K562 treated with DMSO at 1 percent for 48 hours (cell line): Measurements from ENCODE around the gene KIRREL2. TPM values are rescaled to one million over a fixed set of nuclear protein-coding genes. Genes with fewer than 3 reads are reported as not detected.

ENCODE experiments used
- total RNA-seq: library from RNA; unstranded; fragments of 300-600 nt; gene quantifications from 2 replicates; pipeline ENCODE4 v1.2.3, GENCODE V29; 2022; ENCODE audit warnings: low replicate concordance; ENCODE audit errors: extremely low read depth

Gene KIRREL2
- total RNA-seq, result not detected in 2 replicates

DNA sequence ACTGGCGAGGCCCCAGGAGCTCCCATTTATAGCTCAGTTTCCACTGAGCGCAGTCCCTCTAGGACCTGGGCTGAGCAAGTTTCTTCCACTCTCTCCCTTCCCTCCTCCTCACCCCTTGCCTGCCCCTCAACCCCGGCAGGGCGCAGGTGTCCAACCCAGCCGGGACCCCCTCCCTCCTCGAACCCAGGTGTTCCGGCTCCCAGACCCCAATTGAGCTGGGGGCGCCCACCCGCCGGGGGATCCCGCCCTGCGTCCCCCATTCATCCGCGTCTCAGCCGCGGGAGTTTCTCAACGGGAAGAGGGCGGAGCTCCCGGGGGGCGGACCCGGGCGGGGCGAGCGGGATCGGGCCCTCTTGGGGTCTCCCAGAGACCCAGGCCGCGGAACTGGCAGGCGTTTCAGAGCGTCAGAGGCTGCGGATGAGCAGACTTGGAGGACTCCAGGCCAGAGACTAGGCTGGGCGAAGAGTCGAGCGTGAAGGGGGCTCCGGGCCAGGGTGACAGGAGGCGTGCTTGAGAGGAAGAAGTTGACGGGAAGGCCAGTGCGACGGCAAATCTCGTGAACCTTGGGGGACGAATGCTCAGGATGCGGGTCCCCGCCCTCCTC lies at the start of gene KIRREL2:
Gene KIRREL2 (plus strand): TSS at position 366 of the 604 bp plus-strand sequence. CDS start 209 bp downstream, at position 575.

DNA sequence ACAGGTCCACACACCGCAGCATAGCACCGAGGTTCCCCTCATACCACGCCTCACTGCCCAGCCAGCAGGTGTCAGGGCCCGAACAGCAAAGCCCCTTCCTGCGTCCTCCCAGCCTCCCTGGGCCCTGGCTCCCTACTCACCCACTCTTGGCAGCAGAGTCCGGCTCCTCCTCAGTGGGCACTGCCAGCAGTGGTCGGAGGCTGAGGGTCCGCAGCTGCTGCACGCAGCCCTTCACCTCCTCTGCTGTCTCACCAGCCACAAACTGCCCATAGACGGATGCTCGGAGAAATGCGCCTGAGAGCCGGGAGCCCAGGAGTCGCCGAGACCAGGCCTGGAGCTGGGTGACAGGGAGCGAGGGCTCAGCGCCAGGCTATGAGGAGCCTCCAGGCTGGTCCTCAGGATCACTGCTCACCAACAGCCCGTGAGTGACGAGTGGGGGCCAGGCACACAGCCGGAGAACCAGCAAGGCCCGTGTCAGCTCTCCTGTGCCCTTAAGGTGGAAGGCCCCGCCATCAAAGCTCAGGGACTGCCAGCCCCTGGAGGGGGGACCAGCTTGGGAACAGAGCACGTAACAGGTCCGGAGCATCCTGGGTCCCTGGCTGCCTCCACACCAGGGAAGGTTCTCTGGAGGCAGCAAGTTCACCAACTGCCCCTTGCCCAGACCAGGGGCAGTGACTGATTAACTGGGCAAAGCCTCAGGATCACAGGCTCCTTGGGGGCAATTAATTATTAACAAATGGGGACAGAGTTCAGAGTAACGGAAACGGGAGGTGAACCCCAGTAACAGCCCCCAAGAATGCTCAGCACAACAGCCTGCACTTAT lies 44.3 kb upstream of the KIRREL2 start, which contains the start of gene PRODH2:
Gene PRODH2 (minus strand): TSS at position 626 of the 823 bp plus-strand sequence. CDS start 40 bp downstream, at position 586.

DNA sequence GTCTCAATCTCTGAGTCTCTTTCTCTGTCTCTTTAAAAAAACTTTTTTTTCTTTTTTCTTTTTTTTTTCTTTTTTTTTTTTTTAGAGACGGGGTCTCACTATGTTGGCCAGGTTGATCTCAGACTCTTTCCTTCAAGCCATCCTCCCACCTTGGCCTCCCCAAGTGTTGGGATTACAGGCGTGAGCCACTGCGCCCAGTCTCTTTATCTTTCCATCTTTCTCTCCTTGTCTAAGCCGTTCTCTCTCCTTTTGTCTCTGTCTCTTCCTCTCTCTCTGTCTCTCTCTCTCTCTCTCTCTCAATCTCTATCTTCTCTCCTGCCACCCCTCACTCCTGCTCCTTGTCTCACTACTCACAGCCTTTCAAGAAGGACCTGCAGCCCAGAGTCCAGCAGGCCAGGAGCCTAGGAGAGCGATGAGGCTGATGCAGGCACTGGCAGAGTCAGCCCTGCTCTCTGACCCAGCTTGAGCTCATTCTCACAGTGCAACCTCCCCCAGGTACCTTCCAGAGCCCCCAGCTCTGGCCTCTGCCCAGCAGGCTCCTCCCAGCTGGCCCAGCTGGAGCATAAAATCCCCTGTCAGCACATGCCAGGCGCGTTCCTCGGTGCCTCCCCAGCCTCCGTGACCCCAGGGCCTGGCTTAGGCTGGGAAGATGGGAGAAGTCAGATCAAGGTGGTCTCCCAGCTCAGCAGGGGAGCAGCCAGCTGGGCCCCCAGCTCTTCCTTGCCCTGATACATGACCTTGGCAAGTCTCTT lies 4.5 kb upstream of the KIRREL2 start, which contains the start of gene NPHS1:
Gene NPHS1 (minus strand): TSS at position 476 of the 752 bp plus-strand sequence. CDS start 667 bp downstream, outside the sequence.

DNA sequence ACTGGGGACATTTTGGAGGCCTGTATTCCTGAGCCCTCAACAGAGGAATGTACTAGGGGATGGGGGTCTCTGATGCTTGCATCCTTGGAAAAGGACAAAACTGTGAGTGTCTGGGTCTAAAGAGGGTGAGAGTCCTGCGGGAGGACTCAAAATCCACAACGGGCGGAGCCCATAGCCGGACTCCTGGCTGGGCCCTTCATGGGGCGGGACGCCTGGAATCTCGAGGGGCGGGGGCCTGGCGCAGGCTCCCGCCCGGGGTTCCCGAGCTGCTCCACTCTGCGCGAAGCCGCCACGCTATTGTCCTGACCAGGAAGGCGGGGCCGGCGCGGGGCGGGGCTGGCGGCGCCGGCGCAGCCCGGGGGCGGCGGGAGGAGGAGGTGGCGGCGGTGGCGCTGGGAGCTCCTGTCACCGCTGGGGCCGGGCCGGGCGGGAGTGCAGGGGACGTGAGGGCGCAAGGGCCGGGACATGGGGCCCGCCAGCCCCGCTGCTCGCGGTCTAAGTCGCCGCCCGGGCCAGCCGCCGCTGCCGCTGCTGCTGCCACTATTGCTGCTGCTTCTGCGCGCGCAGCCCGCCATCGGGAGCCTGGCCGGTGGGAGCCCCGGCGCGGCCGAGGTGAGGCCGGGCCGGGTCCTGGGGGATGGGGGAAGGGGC lies 11.6 kb downstream of the KIRREL2 start, which contains the start of gene APLP1:
Gene APLP1 (plus strand): TSS at position 403 of the 651 bp plus-strand sequence. CDS start 63 bp downstream, at position 466.

DNA sequence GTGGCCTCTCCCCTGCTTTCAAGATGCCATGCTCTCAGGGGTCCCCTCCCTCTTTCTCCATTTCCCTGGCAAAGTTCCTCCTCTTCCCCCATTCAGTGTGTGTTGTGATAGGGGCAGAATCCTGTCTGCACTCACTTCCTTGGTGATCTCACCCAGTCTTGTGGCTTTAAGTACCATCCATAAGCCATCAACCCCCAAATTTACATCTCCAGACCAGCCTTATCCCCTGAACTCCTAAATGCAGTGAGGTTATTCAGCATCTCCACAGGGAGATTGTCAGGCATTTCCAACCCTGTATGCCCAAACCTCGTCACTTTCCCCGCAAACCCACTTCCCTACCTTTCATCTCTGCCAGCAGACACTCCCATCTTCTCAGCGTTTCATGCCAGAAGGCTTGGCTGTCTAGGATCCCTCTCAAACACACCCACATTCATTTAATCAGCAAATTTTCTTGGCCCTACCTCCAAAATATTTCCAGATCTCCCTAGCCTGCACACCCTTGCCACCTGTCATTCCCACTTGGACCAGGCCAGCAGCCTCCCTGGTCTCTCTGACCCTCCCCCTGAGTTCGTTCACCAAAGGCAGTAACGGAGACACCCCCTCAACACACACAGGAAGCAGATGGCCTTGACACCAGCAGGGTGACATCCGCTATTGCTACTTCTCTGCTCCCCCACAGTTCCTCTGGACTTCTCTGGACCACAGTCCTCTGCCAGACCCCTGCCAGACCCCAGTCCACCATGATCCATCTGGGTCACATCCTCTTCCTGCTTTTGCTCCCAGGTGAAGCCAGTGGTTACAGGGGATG lies 45.3 kb downstream of the KIRREL2 start, which contains the start of gene HCST:
Gene HCST (plus strand): TSS at position 676 of the 808 bp plus-strand sequence. CDS start 65 bp downstream, at position 741.

DNA sequence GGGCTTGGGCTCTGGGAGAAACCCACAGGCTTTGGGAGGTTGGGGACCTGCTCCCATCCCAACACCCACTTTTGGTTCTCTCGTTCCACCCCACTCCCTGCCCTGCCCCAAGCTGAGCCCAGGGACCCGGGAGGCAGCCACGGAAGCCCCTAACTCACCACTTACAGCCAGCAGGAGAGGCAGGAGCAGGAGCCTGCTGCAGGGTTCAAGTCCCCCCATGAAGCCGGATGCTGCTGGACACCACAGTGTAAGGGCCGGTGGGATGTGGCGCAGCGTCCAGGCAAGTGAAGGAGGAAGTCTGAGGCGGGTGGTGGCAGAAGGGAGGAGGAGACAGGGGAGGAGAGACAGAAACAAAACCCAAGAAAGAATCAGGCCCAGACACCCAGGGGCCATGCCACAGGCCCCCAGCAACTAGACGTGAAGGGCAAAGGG lies 51.3 kb downstream of the KIRREL2 start, which contains the start of gene TYROBP:
Gene TYROBP (minus strand): TSS at position 286 of the 432 bp plus-strand sequence. CDS start 67 bp downstream, at position 219.

Other genes starting within 250 kb of the KIRREL2 start
- gene HAUS5, start 244.2 kb upstream of the KIRREL2 start, total RNA-seq, result not detected in 2 replicates
- gene RBM42, start 227.9 kb upstream of the KIRREL2 start, total RNA-seq, result not detected in 2 replicates
- gene ETV2, start 215.2 kb upstream of the KIRREL2 start, total RNA-seq, result not detected in 2 replicates
- gene COX6B1, start 208.6 kb upstream of the KIRREL2 start, total RNA-seq, result not detected in 2 replicates
- not detected in 2 replicates for gene UPK1A, start 190.4 kb upstream of the KIRREL2 start, total RNA-seq
- not detected in 2 replicates for gene ZBTB32, start 152.4 kb upstream of the KIRREL2 start, total RNA-seq
- 67.8 TPM in 1 of 2 replicates, not detected in the other for gene KMT2B, start 138.9 kb upstream of the KIRREL2 start, total RNA-seq
- not detected in 2 replicates for gene IGFLR1, start 114.5 kb upstream of the KIRREL2 start, total RNA-seq
- gene U2AF1L4, start 111.5 kb upstream of the KIRREL2 start, total RNA-seq, result not detected in 2 replicates
- gene PSENEN, start 111.3 kb upstream of the KIRREL2 start, total RNA-seq, result not detected in 2 replicates
- gene LIN37, start 108.3 kb upstream of the KIRREL2 start, total RNA-seq, result not detected in 2 replicates
- not detected in 2 replicates for gene HSPB6, start 99.9 kb upstream of the KIRREL2 start, total RNA-seq
- gene PROSER3, start 98.7 kb upstream of the KIRREL2 start, total RNA-seq, result not detected in 2 replicates
- gene ARHGAP33, start 81.3 kb upstream of the KIRREL2 start, total RNA-seq, result not detected in 2 replicates
- gene PRODH2, start 44.1 kb upstream of the KIRREL2 start, total RNA-seq, result not detected in 2 replicates
- gene NPHS1, start 4.4 kb upstream of the KIRREL2 start, total RNA-seq, result not detected in 2 replicates
- gene APLP1, start 11.7 kb downstream of the KIRREL2 start, total RNA-seq, result not detected in 2 replicates
- not detected in 2 replicates for gene NFKBID, start 43.6 kb downstream of the KIRREL2 start, total RNA-seq
- gene HCST, start 45.6 kb downstream of the KIRREL2 start, total RNA-seq, result not detected in 2 replicates
- gene TYROBP, start 51.4 kb downstream of the KIRREL2 start, total RNA-seq, result not detected in 2 replicates
- not detected in 2 replicates for gene LRFN3, start 79.5 kb downstream of the KIRREL2 start, total RNA-seq
- gene SDHAF1, start 138.3 kb downstream of the KIRREL2 start, total RNA-seq, result not detected in 2 replicates
- gene SYNE4, start 151.9 kb downstream of the KIRREL2 start, total RNA-seq, result not detected in 2 replicates
- gene ALKBH6, start 157.3 kb downstream of the KIRREL2 start, total RNA-seq, result not detected in 2 replicates
- not detected in 2 replicates for gene CLIP3, start 176.0 kb downstream of the KIRREL2 start, total RNA-seq
- not detected in 2 replicates for gene THAP8, start 197.4 kb downstream of the KIRREL2 start, total RNA-seq
- gene WDR62, start 198.0 kb downstream of the KIRREL2 start, total RNA-seq, result not detected in 2 replicates